ENCODE measurements around the gene PAXIP1. TPM values are rescaled to one million over a fixed set of nuclear protein-coding genes. Genes with fewer than 3 reads are reported as not detected.

The PAXIP1 gene
- total RNA-seq, 2 donors from 2014 or later, result 10.9 to 14.0 TPM

DNA sequence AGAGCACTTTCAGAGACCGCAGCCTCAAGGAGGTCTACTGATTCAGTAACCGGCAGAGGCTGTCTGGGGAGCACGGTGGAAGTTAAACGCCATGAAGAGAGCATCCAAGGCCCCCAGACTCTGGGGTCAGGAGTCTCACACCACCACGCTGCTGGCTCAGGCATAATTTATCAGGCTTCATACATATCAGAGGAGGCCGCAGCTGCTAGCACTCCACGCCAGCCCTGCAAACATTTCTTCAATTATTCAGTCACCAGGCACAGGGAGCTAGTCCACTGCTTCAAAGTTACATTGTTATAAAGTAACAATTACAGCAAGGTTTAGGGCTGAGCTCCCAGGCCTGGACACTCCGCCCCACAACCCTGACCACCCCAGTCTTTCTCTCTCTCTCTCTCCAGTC lies 97.8 kb downstream of the PAXIP1 start:
- ATAC-seq (no peak), DNase-seq (no peak)

DNA sequence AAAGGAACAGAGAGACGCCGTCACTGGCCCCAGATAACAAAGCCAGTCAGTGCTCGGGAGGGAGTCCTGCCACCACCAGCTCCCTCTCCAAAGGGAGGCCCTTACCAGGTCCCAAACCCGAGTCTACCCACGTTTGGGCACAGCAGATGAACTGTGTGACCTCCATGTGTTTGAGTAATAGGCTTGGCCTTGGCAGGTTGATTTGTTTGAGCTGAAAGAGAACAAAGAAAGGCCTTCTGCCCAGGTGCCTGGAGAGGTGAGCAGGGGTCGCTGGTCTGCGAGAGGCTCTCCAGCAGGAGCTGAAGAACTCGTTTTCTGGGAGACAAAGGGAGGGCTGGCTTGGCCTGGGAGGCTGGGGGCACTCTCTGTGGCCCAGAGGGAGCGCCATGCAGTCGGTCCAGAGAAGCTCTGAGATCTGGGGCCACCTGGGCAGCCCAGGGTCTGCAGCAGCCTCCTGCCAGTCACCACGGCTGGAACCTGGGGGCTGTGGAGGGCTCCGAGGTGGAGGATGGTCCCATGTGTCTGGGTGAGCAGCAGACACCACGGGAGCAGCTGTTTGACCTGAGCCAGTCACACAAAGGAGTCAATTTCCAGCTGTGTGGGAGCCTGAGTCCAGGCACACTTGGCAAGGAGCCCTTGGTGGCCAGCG lies 99.7 kb downstream of the PAXIP1 start:
- intact Hi-C loops (cut with DNase I, micrococcal nuclease), result no loop called here
- ATAC-seq, result no peak
- DNase-seq, result no peak

More for the DNA sequence above, 97.8 kb downstream of the PAXIP1 start:
- intact Hi-C loops (cut with DNase I, micrococcal nuclease), result no loop called here

DNA sequence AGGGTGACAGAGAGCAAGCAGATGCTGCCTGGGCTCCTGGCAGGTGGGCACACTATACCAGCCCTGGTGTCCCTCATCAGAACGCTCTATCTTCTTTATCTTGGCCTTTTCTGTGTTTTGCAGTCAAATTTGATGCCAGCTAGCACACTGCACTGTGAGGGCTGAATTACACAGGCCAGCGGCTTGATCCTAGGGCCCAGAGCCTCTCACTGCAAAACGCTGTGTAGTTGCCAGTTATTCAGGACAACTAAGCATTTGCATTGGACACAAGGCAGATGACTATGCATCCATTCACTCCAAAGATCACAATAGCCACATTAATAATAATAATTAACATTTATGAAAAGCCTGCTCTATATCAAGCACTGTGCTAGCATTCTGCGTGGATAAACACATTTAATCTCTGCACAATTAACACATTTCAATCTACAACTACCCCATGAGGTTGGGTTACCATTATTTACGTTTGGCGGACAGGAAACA lies 100.3 kb downstream of the PAXIP1 start:
- DNase-seq (no peak), ATAC-seq (no peak)
- intact Hi-C loops (cut with DNase I, micrococcal nuclease), result no loop called here

DNA sequence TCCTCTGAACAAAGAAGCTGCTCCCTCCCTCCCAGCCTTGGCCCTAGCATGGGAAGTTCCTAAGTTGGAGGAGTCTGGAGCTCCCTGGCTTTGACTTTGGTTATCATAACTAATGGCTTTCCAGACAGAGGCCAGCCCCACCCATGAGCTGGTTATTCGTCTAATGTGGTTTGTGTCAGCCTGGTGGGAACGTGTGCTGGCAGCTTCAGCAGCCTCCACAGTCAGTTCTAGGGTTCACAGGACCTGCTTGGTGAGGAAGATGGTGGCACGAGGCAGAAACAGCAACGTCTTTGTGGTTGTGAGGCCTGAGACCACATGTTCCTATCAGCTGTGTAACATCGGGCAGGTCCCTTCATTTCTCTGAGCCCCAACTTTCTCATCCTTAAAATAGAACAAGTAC lies 103.1 kb downstream of the PAXIP1 start:
- ATAC-seq (no peak), DNase-seq (no peak)
- intact Hi-C loops (cut with DNase I, micrococcal nuclease), result no loop called here

DNA sequence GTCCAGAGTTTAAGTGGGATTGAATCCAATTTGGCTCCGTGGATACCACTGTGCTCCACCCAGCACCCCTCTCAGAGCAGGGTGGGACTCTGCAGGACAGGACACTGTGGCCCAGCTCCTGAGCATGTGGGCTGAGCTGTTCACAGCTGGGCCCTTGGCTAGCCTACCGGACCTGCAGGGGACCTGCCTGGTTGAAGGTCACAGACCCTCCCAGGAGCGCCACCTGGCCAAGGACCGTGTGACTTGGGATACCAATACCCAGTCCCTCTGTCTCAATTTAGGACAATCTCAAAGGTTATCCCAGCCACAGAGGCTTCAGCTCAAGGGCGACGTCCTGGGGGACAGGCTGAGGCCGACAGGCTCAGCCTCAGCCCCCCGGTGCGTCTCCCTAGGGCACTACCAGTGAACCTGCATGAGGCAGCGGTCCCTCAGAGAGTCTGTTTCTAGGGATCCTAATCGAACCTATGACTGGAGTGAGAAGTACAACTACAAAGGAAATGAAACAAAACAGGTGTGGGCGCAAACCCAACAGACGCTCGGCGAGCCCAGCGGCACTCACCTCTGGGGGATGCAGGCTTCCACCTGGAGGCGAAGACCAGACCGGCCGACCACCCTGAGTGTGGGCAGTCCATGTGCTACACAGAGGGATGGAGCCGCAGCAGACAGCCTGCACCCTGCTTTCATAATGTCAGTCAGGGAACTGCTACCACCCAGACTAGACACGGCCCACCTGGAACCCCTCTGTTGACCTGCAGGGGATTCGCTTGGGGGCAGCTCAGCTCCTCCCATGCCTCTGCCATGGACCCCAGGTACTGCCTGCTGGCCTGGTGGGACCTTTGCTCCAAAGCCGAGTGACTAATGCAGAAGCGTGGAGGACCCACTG lies 103.7 kb downstream of the PAXIP1 start:
- no peak for DNase-seq
- intact Hi-C loops (cut with DNase I, micrococcal nuclease), result no loop called here
- no peak for ATAC-seq

- intact Hi-C loops (cut with DNase I, micrococcal nuclease), result no loop called here
- ATAC-seq, result no peak
Observed at GRCh38 chr7:154896076-154896475, 106.8 kb downstream of the PAXIP1 start.

More at GRCh38 chr7:154896076-154896475, 106.8 kb downstream of the PAXIP1 start:
- no peak for DNase-seq

Other genes with a start within 250 kb of the PAXIP1 start
- not detected for gene HTR5A, start 67.2 kb upstream of the PAXIP1 start, total RNA-seq

Measured in left colon (tissue), 2 donors.